Muscle layer of duodenum (tissue), 2 donors: ENCODE results near the gene ATN1.

Experiments
- H3K27ac ChIP-seq: one replicate; pipeline ENCODE4 v1.7.0; 2013; ENCODE audit warnings: mild to moderate bottlenecking, low read length
- H3K27me3 ChIP-seq: one replicate; pipeline ENCODE4 v1.7.0; 2013; ENCODE audit warnings: low read depth, mild to moderate bottlenecking, control low read depth, low read length
- H3K36me3 ChIP-seq, 2 donors: one replicate each; pipeline ENCODE4 v1.7.0; 2013; ENCODE audit warnings: low read length in 2 of 2, control low read depth in 1 of 2, mild to moderate bottlenecking in 1 of 2; ENCODE audit not compliant: insufficient read depth in 2 of 2, control insufficient read depth in 1 of 2
- H3K4me1 ChIP-seq, 2 donors: one replicate each; pipeline ENCODE4 v1.7.0; 2013; ENCODE audit warnings: low read length in 2 of 2, mild to moderate bottlenecking in 2 of 2, control low read depth in 1 of 2, moderate library complexity in 1 of 2; ENCODE audit not compliant: insufficient read depth in 2 of 2, control insufficient read depth in 1 of 2
- H3K4me3 ChIP-seq, 2 donors: one replicate each; pipeline ENCODE4 v1.7.0; 2013; ENCODE audit warnings: low read length in 2 of 2, low read depth in 1 of 2, mild to moderate bottlenecking in 1 of 2
- H3K9me3 ChIP-seq, 2 donors: one replicate each; pipeline ENCODE4 v1.7.0; 2013; ENCODE audit warnings: low read length in 2 of 2, control low read depth in 1 of 2, mild to moderate bottlenecking in 1 of 2; ENCODE audit not compliant: control insufficient read depth in 1 of 2
- donor health status: healthy.

Gene ATN1

GRCh38 chr12:6974180-6974579 lies 46.4 kb downstream of the ATN1 start:
- H3K27me3 ChIP-seq, result no peaks in the 10 kb centered on the region
- peaks cover 10 to 20% of the 10 kb centered on the region in 2 donors for H3K4me1 ChIP-seq
- H3K4me3 ChIP-seq, result no peak overlapping the region
- no peaks in the 10 kb centered on the region for H3K9me3 ChIP-seq
- H3K27ac ChIP-seq, result no peak overlapping the region
- H3K36me3 ChIP-seq, result peaks cover 43 to 53% of the 10 kb centered on the region in 2 donors

DNA sequence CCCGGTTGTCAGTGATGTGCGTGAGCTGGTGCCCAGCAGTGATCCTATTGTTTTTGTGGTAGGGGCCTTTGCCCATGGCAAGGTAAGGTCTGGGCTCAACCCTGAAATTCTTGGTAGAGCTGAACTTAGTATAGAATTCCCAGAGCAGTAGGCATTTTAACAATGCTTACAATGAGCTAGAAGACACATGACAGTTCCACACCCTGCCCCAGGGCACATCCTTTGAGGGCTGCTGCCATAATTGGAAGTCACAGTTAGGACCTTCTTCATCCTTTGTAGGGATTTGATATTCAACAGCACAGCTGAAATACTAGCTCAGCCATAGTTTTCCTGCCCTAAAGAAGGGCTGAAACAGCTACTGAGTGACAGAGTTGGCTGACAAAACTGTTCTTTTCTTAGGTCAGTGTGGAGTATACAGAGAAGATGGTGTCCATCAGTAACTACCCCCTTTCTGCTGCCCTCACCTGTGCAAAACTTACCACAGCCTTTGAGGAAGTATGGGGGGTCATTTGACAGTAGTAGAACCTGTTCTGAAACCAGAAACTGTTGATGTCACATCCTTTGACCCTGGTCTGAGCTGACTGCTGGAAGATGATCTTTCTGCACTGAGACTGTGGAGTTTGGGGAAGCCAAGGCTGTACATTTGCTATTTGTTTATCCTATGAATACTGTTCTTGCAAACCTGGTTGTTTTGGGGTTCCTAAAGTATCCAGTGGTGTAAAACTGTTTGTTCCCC lies 47.7 kb downstream of the ATN1 start:
- peaks cover 49 to 63% of the 10 kb centered on the region in 2 donors for H3K36me3 ChIP-seq
- H3K4me1 ChIP-seq, result peaks cover 7 to 10% of the 10 kb centered on the region in 2 donors
- no peak overlapping the region for H3K4me3 ChIP-seq
- no peaks in the 10 kb centered on the region for H3K27me3 ChIP-seq
- no peak overlapping the region for H3K27ac ChIP-seq
- H3K9me3 ChIP-seq, result no peaks in the 10 kb centered on the region

DNA sequence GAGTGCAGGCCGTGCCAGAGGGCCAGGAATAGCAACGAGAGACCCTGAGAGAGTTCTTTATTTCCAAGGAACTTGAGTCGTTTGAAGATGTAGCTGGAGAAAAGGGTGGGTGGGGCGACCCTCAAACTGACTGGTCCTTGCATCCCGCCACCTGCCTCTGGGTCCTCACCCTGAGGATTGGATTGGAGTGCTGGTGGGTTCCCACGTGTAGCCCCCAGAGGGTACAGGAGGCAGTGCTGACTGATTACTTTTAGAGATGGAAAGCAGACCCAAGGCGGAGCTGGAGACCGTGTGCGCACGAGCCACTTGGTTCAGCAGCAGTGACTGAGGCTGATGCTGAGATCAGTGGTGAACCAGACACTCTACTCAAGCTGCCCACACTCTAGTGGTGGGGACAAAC lies 49.9 kb downstream of the ATN1 start:
- H3K4me1 ChIP-seq, result no peaks in the 10 kb centered on the region
- H3K4me3 ChIP-seq, result no peak overlapping the region
- H3K36me3 ChIP-seq, result peaks cover 66 to 84% of the 10 kb centered on the region in 2 donors
- no peaks in the 10 kb centered on the region for H3K9me3 ChIP-seq
- H3K27me3 ChIP-seq, result no peaks in the 10 kb centered on the region
- no peak overlapping the region for H3K27ac ChIP-seq

DNA sequence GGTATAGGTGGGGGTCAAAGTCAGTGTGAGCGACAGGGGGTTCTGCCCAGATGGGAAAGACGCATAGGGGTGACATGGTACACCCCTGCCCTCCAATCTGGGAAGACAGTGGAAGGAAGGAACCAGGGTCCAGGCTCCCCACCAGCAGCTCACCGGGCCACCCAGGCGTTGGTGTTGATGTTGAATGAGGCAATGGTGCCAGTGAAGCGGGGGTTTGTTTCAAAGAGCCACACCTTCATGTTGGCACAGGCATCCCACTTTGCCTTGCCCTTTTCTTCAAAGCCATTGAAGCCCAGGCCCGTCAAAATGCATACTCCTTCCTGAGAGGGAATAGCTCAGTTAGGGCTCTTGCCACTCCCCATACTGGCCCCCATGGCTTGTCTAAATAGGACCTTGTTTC lies 50.4 kb downstream of the ATN1 start:
- Histone ChIP-seq H3K4me1 (no peaks in the 10 kb centered on the region), H3K27me3 (no peaks in the 10 kb centered on the region), H3K36me3 (peaks cover 67 to 86% of the 10 kb centered on the region in 2 donors), H3K4me3 (no peak overlapping the region), H3K9me3 (no peaks in the 10 kb centered on the region), H3K27ac (no peak overlapping the region)

GRCh38 chr12:6978611-6979011 lies 50.9 kb downstream of the ATN1 start:
- H3K36me3 ChIP-seq, result peaks cover 71 to 88% of the 10 kb centered on the region in 2 donors
- H3K27me3 ChIP-seq, result no peaks in the 10 kb centered on the region
- no peak overlapping the region for H3K4me3 ChIP-seq
- H3K27ac ChIP-seq, result no peak overlapping the region
- no peaks in the 10 kb centered on the region for H3K9me3 ChIP-seq
- H3K4me1 ChIP-seq, result no peaks in the 10 kb centered on the region

DNA sequence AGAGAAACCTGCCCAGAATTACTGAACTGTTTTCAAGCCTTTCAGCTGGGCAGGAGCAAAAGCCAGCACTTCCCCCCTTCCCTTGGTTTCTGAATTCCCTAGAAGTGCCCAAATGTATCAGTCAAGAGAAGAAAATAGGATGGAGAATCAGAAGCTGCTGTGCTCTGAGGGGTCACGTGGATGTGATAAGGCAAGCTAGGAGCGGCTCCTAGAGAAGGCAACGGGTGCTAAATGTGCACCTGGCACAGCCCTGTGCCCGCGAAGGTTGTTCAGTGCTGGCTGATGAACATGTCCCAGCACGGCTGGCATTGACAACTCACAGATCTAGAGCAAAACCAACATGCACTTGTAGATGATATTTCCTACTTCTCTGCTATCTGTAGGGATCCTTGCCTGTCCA lies 51.3 kb downstream of the ATN1 start:
- H3K4me1 ChIP-seq, result no peaks in the 10 kb centered on the region
- H3K9me3 ChIP-seq, result no peaks in the 10 kb centered on the region
- H3K4me3 ChIP-seq, result no peak overlapping the region
- no peak overlapping the region for H3K27ac ChIP-seq
- peaks cover 73 to 87% of the 10 kb centered on the region in 2 donors for H3K36me3 ChIP-seq
- H3K27me3 ChIP-seq, result no peaks in the 10 kb centered on the region

GRCh38 chr12:6979453-6979852 lies 51.7 kb downstream of the ATN1 start:
- no peaks in the 10 kb centered on the region for H3K27me3 ChIP-seq
- H3K4me3 ChIP-seq, result no peak overlapping the region
- no peak overlapping the region for H3K27ac ChIP-seq
- no peaks in the 10 kb centered on the region for H3K9me3 ChIP-seq
- H3K36me3 ChIP-seq, result peaks cover 73 to 83% of the 10 kb centered on the region in 2 donors
- H3K4me1 ChIP-seq, result no peaks in the 10 kb centered on the region

DNA sequence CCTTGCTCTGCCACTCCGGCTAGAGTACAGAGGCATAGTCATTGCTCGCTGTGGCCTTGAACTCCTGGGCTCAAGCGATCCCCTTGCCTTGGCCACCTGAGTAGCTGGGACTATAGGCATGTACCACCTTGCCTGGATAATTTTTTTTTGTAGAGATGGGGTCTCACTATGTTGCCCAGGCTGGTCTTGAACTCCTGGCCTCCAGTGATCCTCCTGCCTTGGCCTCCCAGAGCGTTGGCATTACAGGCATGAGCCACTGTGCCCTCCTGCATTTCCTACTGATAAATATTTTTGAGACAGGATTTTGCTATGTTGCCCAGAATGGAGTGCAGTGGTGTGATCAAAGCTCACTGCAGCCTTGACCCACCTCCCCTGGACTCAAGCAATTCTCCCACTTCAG lies 52.3 kb downstream of the ATN1 start:
- Histone ChIP-seq H3K27ac (no peak overlapping the region), H3K4me3 (no peak overlapping the region), H3K36me3 (peaks cover 70 to 80% of the 10 kb centered on the region in 2 donors), H3K4me1 (no peaks in the 10 kb centered on the region), H3K9me3 (no peaks in the 10 kb centered on the region), H3K27me3 (no peaks in the 10 kb centered on the region)

DNA sequence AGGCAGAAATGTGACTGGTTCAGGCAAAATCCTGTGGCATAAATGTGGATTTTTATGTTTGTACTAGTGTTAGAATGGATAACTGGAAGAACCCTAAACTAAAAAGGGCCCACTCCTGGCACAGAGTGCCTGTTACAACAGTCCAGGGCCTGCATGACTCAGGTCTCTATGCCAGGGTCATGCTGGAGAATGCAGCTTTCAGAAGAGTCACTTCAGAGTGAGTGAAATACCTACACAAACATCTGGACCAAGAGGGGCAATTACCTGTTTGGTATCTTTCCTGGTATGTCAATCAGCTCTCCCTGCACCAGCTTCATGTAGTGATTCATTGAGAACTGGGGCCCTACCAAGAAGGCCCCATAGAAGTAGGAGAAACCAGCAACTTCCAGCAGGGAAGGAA lies 53.0 kb downstream of the ATN1 start:
- Histone ChIP-seq H3K27me3 (no peaks in the 10 kb centered on the region), H3K36me3 (peaks cover 63 to 73% of the 10 kb centered on the region in 2 donors), H3K9me3 (no peaks in the 10 kb centered on the region), H3K27ac (no peak overlapping the region), H3K4me1 (no peaks in the 10 kb centered on the region), H3K4me3 (no peak overlapping the region)

GRCh38 chr12:6981152-6982052 lies 53.6 kb downstream of the ATN1 start:
- no peak overlapping the region for H3K4me3 ChIP-seq
- H3K27me3 ChIP-seq, result no peaks in the 10 kb centered on the region
- no peak overlapping the region for H3K27ac ChIP-seq
- H3K36me3 ChIP-seq, result peaks cover 62 to 66% of the 10 kb centered on the region in 2 donors
- no peaks in the 10 kb centered on the region for H3K9me3 ChIP-seq
- H3K4me1 ChIP-seq, result no peaks in the 10 kb centered on the region

GRCh38 chr12:6982532-6982931 lies 54.8 kb downstream of the ATN1 start:
- Histone ChIP-seq H3K27me3 (no peaks in the 10 kb centered on the region), H3K4me1 (peaks cover 0 to under 1% of the 10 kb centered on the region in 2 donors), H3K4me3 (no peak overlapping the region), H3K9me3 (no peaks in the 10 kb centered on the region), H3K36me3 (peaks cover 54 to 55% of the 10 kb centered on the region in 2 donors), H3K27ac (no peak overlapping the region)
